Stimulated activated CD4-positive, alpha-beta T cell treated with anti-CD3 and anti-CD28 coated beads, Interleukin-1b, Interleukin-23, amount 100 ng/mL, for 1 hour (primary cell): ENCODE results near the gene RETREG1.
A peak's percentile ranks its signal among the peaks of the same experiment; 100 is the strongest.
"Not testable (repeated sequence)": the region's sequence is repeated elsewhere in the genome, so short reads cannot be mapped to it uniquely, and the experiment has no call there.

Experiments
- DNase-seq, 2 donors: peaks; one replicate each; pipeline ENCODE4 v3.0.0-alpha.2; 2020; ENCODE audit warnings: low read depth in 2 of 2

RETREG1 gene

GRCh38 chr5:16486711-16487111 lies 130.1 kb downstream of the RETREG1 start:
- no peak for DNase-seq

GRCh38 chr5:16485656-16486055 lies 131.1 kb downstream of the RETREG1 start:
- no peak for DNase-seq

GRCh38 chr5:16484081-16484480 lies 132.7 kb downstream of the RETREG1 start:
- DNase-seq, result no peak

GRCh38 chr5:16483361-16483760 lies 133.4 kb downstream of the RETREG1 start:
- no peak for DNase-seq

- DNase-seq, result no peak
Observed at GRCh38 chr5:16482891-16483290, 133.9 kb downstream of the RETREG1 start.

DNA sequence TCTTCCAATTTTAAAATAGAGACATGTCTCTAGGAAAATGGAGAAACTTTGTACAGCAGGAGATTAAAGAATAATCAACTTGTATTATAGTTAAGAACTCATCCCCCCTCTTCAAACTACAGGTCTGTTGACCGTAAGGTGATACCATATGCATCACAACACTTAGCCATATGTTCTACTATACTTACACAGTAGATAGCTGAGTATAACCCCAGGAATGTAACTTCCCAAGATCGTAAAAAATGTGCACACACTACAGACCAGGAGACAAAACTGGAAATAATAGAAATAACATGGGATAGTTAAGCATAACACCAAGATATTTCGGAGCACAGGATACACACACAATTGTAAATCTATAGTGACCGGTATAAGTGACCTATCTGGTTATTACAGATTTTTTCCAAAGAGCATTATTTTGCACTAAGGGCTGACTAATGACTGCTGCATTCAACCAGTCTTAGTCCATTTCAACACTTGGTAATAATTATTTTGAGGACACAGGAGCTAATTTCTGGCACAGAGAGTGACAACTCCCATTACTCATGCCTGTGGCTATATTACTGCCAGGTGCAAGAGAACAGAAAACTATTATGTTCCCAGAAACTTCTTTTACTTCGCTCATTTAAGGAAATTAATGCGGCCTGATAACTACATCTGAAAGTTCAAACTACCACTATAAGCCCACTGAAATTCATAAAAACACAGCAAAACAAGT lies 135.8 kb downstream of the RETREG1 start:
- no peak for DNase-seq

GRCh38 chr5:16480144-16480543 lies 136.7 kb downstream of the RETREG1 start:
- no peak for DNase-seq

DNA sequence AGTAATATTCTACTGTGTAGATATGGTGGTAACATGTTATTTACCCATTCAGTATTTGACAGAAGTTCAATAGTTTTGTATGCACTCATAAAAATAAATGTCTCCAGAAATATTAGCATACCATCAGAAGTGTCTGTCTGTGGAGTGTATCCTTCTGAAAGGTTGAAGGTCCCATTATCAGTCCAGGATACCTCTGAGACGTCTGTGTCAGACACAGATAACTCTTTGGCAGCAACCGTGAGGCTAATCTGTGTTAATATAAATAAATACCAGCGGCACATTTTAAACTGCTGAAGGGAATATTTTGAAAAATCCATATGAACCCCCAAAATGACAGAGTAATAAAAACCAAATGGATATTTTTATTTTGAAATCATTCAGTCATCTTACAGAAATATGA lies 139.3 kb downstream of the RETREG1 start:
- no peak for DNase-seq

GRCh38 chr5:16476417-16476816 lies 140.4 kb downstream of the RETREG1 start:
- not testable (repeated sequence) for DNase-seq

DNA sequence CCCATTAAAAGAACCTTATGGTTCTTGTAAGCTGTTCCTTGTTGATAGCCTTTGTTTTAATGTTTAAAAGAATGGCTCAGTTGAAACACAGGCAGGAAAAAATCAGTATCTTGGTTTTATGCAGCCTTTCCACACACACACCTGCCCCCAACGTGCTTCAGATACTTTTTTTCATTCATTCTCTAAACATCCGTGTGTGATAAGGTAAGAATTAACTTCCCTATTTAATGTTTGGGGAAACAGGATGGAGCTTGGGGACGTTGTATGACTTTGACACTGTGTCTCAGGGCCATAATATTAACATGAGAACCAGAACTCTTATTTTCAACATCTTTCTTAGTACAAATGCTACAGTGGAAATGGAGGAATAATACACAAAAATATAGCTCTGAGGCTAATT lies 145.4 kb downstream of the RETREG1 start:
- DNase-seq, result no peak

DNA sequence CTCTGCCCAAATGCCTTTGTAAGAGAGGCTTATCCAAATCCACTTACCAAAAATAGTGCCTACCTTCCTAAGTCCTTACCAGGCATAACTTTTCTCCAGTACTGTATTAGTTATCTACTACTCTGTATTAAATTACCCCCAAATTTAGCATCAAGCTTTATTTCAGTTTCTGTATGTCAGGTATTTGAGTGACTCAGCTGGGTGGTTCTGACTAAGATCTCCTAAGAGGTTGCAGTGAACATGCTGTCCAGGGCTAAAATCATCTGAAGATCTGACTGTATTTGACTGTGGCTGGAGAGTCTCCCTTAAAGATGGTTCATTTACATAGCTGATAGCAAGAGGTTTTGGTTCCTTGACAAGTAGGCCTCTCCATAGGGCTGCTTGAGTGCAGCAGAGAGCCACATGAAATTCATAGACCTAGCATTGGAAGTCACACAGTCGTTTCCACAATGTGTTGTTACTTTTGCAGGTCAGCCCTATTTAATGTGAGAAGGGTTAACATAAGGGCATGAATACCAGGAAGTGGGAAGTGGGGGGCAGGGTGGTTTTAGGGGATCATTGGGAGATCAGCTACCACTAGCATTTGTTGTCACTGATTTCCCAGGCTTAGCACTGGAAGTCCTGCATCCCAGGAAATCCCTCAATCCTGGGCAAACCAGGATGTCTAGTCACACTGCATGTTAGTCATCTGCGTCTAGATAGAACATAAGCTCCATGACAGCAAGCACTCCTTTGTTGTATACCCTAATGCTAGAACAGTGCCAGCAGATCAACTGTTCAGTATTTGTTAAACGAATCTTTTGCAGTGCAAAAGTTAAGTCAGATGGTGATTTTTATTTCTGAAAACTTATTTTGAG lies 149.2 kb downstream of the RETREG1 start:
- DNase-seq, result no peak

DNA sequence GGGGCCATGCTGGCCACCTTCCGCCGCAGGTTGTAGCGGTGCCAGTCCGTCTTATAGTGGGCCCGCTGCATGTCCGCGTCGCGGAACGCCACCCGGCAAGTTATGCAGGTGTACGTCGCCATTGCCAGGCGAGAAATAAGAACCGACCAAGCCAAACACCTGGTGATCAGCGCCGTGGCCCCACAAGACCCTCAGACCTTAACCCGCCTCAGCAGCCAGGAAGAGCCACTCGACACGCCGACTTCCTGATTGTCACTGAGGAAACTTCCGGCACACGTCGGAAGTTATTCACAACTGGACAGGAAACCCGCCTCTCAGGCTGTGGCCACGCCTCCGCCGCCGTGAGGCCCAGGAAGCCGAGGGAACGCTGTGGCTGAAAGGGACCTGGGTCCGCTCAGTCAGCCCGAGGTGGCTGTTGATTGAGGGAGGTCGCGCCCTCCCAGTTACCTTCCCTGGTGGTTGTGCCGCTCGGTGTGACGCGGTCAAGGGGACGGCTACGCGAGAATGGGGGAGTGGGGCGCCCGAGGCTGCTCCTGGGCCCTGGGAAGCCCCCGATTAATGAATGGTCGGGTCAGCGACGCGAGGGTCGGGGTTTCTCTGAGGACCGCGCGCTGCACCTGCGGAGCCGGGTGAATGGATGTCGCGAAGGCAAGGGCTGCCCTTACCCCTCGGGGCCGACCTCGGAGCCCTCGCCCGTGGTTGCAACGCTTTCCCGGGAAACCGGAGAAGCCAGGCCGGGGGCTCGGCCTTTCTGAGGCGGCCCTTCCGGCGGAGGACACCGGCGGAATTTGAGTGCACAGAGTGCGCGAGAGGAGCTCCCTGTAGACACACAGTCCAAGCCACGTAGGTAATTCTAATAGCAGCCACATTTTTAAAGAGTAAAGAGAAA lies 151.0 kb downstream of the RETREG1 start, which contains the start of gene ZNF622:
TSS of gene ZNF622 (minus strand) at position 257 of the 889 bp plus-strand sequence. CDS start at position 122, 135 bp downstream.
- DNase-seq, result peak; percentile 68 to 73

DNA sequence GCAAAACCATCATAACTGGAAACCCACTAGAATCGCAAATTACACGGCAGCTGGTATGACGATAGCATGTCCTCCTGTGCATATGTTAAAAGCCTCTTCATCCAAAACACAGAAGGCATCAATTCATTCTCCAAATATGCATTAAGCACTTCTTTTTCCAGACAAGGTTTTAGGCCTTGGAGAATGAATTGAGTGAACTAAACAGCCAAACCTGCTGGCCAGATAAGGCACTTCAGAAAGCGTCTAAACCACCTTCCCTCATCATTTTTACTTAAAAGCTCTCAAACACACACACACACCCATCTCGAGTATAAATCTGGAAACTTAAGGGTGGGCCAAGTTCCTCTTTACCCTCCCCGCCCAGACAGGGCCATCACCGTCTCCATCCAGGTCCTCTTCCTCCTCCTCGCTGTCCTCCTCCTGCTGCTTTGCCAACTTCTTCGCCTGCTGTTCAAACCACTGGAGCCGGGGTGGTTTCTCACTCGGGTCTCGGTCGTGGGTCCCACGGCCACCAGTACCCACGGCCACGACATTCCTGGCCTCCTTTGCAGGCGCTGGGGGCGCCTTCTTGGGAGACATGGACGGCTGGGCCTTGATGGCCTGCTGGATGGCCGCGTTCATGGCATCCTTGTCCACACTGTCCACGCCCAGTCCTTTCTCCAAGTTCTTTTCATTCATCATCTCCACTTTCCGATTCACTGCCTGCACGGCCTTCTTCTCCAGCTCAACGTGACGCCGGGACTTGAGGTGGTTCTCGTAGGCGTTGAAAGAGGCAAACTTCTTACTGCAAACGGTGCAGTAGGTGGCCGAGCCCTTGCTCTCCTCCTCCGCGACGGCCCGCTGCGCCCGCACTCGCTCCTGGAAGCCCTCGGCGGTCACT lies 151.9 kb downstream of the RETREG1 start:
- DNase-seq, result no peak

DNA sequence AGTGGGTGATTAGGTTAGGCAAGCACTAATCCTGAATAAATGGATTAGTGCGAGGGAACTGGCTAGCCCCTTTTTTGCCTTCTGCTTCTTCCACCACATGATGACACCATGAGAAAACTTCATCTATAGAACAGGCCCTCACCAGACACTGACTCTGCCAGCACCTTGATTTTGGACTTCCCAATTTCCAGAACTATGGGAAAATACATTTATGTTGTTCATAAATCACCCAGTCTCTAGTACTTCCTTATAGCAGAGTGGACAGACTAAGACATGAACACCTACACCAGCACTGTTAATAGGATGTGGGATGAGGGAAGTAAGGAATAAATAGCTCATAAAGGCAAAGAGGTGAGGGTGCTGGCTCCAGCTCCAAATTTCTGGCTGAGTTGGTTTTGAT lies 152.6 kb downstream of the RETREG1 start:
- DNase-seq, result no peak

DNA sequence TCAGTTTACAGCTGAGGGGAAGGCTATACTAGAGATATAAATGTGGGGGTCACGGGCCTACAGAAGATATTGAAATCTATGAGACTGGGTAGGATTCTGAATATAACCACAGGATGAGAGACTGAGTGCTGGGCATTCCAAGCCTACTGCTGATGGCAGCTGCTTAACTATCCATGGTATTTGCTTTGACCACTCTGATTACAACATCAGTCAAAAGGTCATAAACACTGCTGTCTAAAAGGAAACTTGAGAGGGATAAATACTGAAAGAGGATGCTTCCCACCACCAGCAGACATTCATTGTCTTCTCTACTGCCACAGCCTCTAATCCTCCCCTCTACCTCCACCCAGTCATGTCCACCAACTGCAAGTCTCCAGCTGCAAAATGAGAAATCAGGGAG lies 155.0 kb downstream of the RETREG1 start:
- DNase-seq, result no peak

DNA sequence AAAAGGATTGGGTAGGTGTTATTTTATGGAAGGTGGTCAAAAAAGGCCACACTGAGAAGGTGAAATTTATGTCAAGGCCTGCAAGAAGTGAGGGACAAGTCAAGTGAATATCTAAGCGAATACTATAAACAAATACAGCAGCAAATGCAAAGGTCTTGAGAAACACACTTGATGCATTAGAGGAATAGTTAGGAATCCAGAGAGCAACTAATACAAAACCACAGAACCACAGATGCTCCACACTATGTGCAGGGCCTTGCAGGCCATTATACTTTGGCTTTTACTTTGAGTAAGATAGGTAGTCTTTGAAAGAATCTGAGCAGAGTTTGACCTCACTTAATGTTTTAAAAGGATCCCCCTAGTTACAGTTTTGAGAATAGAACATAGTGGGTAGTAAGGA lies 155.8 kb downstream of the RETREG1 start:
- no peak for DNase-seq

- no peak for DNase-seq
Observed at GRCh38 chr5:16459451-16459850, 157.3 kb downstream of the RETREG1 start.

GRCh38 chr5:16457853-16458252 lies 158.9 kb downstream of the RETREG1 start:
- no peak for DNase-seq

- DNase-seq, result no peak
Observed at GRCh38 chr5:16457451-16457850, 159.3 kb downstream of the RETREG1 start.

GRCh38 chr5:16456103-16456832 lies 160.5 kb downstream of the RETREG1 start:
- DNase-seq, result no peak
